Amniotic stem cell (primary cell): ENCODE measurements around the gene OTOGL.
"Not testable (repeated sequence)": the region's sequence is repeated elsewhere in the genome, so short reads cannot be mapped to it uniquely, and the experiment has no call there.

Experiments
- DNase-seq: peaks from one replicate; lab custom pipeline; 2025; lab: John Stamatoyannopoulos, UW

OTOGL gene

GRCh38 chr12:80277732-80278131 lies 178.4 kb downstream of the OTOGL start:
- DNase-seq, result no peak

GRCh38 chr12:80282226-80282625 lies 182.9 kb downstream of the OTOGL start:
- no peak for DNase-seq

- no peak for DNase-seq
Observed at GRCh38 chr12:80282761-80283160, 183.4 kb downstream of the OTOGL start.

- no peak for DNase-seq
Observed at GRCh38 chr12:80291108-80291754, 191.9 kb downstream of the OTOGL start.

GRCh38 chr12:80293347-80293746 lies 194.0 kb downstream of the OTOGL start:
- no peak for DNase-seq

GRCh38 chr12:80293759-80294158 lies 194.4 kb downstream of the OTOGL start:
- no peak for DNase-seq

GRCh38 chr12:80299219-80299618 lies 199.9 kb downstream of the OTOGL start:
- DNase-seq, result no peak

GRCh38 chr12:80299976-80300375 lies 200.6 kb downstream of the OTOGL start:
- DNase-seq, result no peak

GRCh38 chr12:80307436-80307835 lies 208.1 kb downstream of the OTOGL start:
- DNase-seq, result not testable (repeated sequence)

- DNase-seq, result no peak
Observed at GRCh38 chr12:80313209-80313608, 213.9 kb downstream of the OTOGL start.

GRCh38 chr12:80314741-80315140 lies 215.4 kb downstream of the OTOGL start:
- no peak for DNase-seq

- no peak for DNase-seq
Observed at GRCh38 chr12:80316222-80316621, 216.9 kb downstream of the OTOGL start.

- no peak for DNase-seq
Observed at GRCh38 chr12:80317307-80317706, 218.0 kb downstream of the OTOGL start.

GRCh38 chr12:80317899-80318298 lies 218.6 kb downstream of the OTOGL start:
- DNase-seq, result no peak

GRCh38 chr12:80320121-80320678 lies 220.9 kb downstream of the OTOGL start:
- no peak for DNase-seq

GRCh38 chr12:80321653-80322052 lies 222.3 kb downstream of the OTOGL start:
- DNase-seq, result no peak

GRCh38 chr12:80325167-80325959 lies 226.0 kb downstream of the OTOGL start:
- no peak for DNase-seq

- DNase-seq, result no peak
Observed at GRCh38 chr12:80332827-80333226, 233.5 kb downstream of the OTOGL start.

GRCh38 chr12:80352474-80352873 lies 253.1 kb downstream of the OTOGL start:
- no peak for DNase-seq

GRCh38 chr12:80353254-80353653 lies 253.9 kb downstream of the OTOGL start:
- no peak for DNase-seq

- no peak for DNase-seq
Observed at GRCh38 chr12:80356097-80356496, 256.8 kb downstream of the OTOGL start.

- no peak for DNase-seq
Observed at GRCh38 chr12:80359703-80360102, 260.4 kb downstream of the OTOGL start.

GRCh38 chr12:80364056-80364455 lies 264.7 kb downstream of the OTOGL start:
- no peak for DNase-seq
